Glutamatergic neuron (in vitro differentiated cells): ENCODE data around the gene RNF144A. TPM values are rescaled to one million over a fixed set of nuclear protein-coding genes. Genes with fewer than 3 reads are reported as not detected.

ENCODE experiments used
- DNase-seq: peaks from one replicate; pipeline ENCODE4 v3.0.0; 2022
- H3K27ac Mint-ChIP-seq: one replicate; pipeline ENCODE4 v1.8.0; 2020; ENCODE audit warnings: mild to moderate bottlenecking, mixed read lengths, inconsistent platforms; ENCODE audit not compliant: unreplicated experiment
- H3K27me3 Mint-ChIP-seq: one replicate; pipeline ENCODE4 v1.8.0; 2020; ENCODE audit warnings: mild to moderate bottlenecking, moderate library complexity, mixed read lengths, inconsistent platforms; ENCODE audit not compliant: unreplicated experiment
- H3K36me3 Mint-ChIP-seq: one replicate; pipeline ENCODE4 v1.8.0; 2020; ENCODE audit warnings: mild to moderate bottlenecking, mixed read lengths, inconsistent platforms; ENCODE audit not compliant: unreplicated experiment
- H3K4me1 Mint-ChIP-seq: one replicate; pipeline ENCODE4 v1.8.0; 2020; ENCODE audit warnings: mild to moderate bottlenecking, low read depth, mixed read lengths, inconsistent platforms; ENCODE audit not compliant: unreplicated experiment
- H3K4me3 Mint-ChIP-seq: one replicate; pipeline ENCODE4 v1.8.0; 2020; ENCODE audit warnings: mild to moderate bottlenecking, mixed read lengths, inconsistent platforms; ENCODE audit not compliant: unreplicated experiment
- H3K9me3 Mint-ChIP-seq: one replicate; pipeline ENCODE4 v1.8.0; 2020; ENCODE audit warnings: mild to moderate bottlenecking, moderate library complexity, mixed read lengths, inconsistent platforms; ENCODE audit not compliant: unreplicated experiment
- CTCF ChIP-seq: fragments of 200-600 bp; sonication (generic); IDR thresholded peaks from one replicate; pipeline ENCODE4 v1.5.0; 2021; ENCODE audit not compliant: partially characterized antibody, unreplicated experiment
- total RNA-seq: library from RNA; stranded (reverse); fragmentation: NEBNext Ultra II Directional; extraction: Animal tissue kit (Norgen Biotek cat#: 25700); gene quantifications from one replicate; pipeline ENCODE4 v1.2.1, GENCODE V29; 2021; ENCODE audit not compliant: unreplicated experiment

Gene RNF144A
- total RNA-seq, 1 donor from 2014 or later, result 40.2 TPM

- peaks cover 32% of the 10 kb centered on the region for H3K4me1 Mint-ChIP-seq
- H3K27me3 Mint-ChIP-seq, result no peaks in the 10 kb centered on the region
- peaks cover 15% of the 10 kb centered on the region for H3K36me3 Mint-ChIP-seq
- no peak for TF ChIP-seq CTCF
- peaks cover 7% of the 10 kb centered on the region for H3K9me3 Mint-ChIP-seq
- no peak overlapping the region for H3K27ac Mint-ChIP-seq
- no peak for DNase-seq
- no peak overlapping the region for H3K4me3 Mint-ChIP-seq
Measured at GRCh38 chr2:6937157-6937556, 19.9 kb downstream of the RNF144A start.

- Mint-ChIP-seq H3K4me3 (no peak overlapping the region), H3K4me1 (peaks cover 32% of the 10 kb centered on the region), H3K9me3 (peaks cover 7% of the 10 kb centered on the region), H3K27me3 (no peaks in the 10 kb centered on the region), H3K36me3 (peaks cover 19% of the 10 kb centered on the region), H3K27ac (no peak overlapping the region)
- no peak for DNase-seq
- no peak for TF ChIP-seq CTCF
Measured at GRCh38 chr2:6937582-6937981, 20.4 kb downstream of the RNF144A start.

GRCh38 chr2:6939071-6939470 lies 21.9 kb downstream of the RNF144A start:
- DNase-seq, result no peak
- Mint-ChIP-seq H3K4me3 (no peak overlapping the region), H3K27ac (no peak overlapping the region), H3K4me1 (peaks cover 40% of the 10 kb centered on the region), H3K36me3 (peaks cover 32% of the 10 kb centered on the region), H3K27me3 (peaks cover 5% of the 10 kb centered on the region), H3K9me3 (peaks cover 7% of the 10 kb centered on the region)
- TF ChIP-seq CTCF, result no peak

GRCh38 chr2:6940820-6941219 lies 23.6 kb downstream of the RNF144A start:
- peaks cover 30% of the 10 kb centered on the region for H3K36me3 Mint-ChIP-seq

More at GRCh38 chr2:6940820-6941219, 23.6 kb downstream of the RNF144A start:
- no peak for DNase-seq
- H3K9me3 Mint-ChIP-seq, result peaks cover 7% of the 10 kb centered on the region
- TF ChIP-seq CTCF, result no peak
- peaks cover 5% of the 10 kb centered on the region for H3K27me3 Mint-ChIP-seq
- peak overlapping the region; percentile 43 for H3K4me3 Mint-ChIP-seq
- H3K27ac Mint-ChIP-seq, result no peak overlapping the region
- H3K4me1 Mint-ChIP-seq, result peaks cover 43% of the 10 kb centered on the region
